Neural progenitor cell (in vitro differentiated cells): Measurements from ENCODE around the gene CNTN5.

Experiments used
- EZH2 ChIP-seq: fragments of 200-600 bp; sonication (generic); IDR thresholded peaks from 2 replicates; pipeline ENCODE4 v1.6.1; 2017; ENCODE audit warnings: antibody characterized with exemption, mild to moderate bottlenecking, moderate library complexity
- TF ChIP-seq, protein P1 (sequence below): fragments of 200-600 bp; sonication (generic); IDR thresholded peaks from 2 replicates; pipeline ENCODE4 v1.5.1; 2017; ENCODE audit warnings: antibody characterized with exemption, mild to moderate bottlenecking

DNA sequence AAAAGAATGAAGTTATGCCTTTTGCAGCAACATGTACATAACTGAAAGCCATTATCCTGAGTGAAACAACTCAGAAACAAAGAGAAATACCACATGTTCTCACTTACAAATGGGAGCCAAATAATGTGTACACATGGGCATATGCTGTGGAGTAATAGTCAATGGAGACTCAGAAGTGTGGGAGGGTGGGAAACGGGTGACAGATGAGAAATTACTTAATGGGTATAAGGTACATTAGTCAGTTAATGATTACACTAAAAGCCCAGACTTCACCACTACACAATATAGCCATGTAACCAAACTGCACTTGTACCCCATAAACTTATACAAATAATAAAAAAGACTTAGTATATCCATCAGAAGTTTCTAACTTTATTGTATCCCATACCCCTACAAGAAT, 992.3 kb downstream of the CNTN5 start:
- TF ChIP-seq, protein P1, sequence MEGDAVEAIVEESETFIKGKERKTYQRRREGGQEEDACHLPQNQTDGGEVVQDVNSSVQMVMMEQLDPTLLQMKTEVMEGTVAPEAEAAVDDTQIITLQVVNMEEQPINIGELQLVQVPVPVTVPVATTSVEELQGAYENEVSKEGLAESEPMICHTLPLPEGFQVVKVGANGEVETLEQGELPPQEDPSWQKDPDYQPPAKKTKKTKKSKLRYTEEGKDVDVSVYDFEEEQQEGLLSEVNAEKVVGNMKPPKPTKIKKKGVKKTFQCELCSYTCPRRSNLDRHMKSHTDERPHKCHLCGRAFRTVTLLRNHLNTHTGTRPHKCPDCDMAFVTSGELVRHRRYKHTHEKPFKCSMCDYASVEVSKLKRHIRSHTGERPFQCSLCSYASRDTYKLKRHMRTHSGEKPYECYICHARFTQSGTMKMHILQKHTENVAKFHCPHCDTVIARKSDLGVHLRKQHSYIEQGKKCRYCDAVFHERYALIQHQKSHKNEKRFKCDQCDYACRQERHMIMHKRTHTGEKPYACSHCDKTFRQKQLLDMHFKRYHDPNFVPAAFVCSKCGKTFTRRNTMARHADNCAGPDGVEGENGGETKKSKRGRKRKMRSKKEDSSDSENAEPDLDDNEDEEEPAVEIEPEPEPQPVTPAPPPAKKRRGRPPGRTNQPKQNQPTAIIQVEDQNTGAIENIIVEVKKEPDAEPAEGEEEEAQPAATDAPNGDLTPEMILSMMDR, result no peak
- no peak for TF ChIP-seq EZH2
